ENCODE data around the gene OR2T27.
"Not testable (repeated sequence)": the region's sequence is repeated elsewhere in the genome, so short reads cannot be mapped to it uniquely, and the experiment has no call there.

Gene OR2T27

GRCh38 chr1:248655354-248655753, at the start of gene OR2T27:
Gene OR2T27 (minus strand): TSS chr1:248655528. CDS start chr1:248650884, 4,644 bp downstream.
- not testable (repeated sequence) for H3K36me3 ChIP-seq (ENCODE audit: control insufficient read depth, insufficient read depth, low read length); H3K4me1 ChIP-seq (ENCODE audit: control insufficient read depth, insufficient read depth, low read length); H3K9me3 ChIP-seq (ENCODE audit: control insufficient read depth, insufficient read depth, low read length); H3K9ac ChIP-seq (ENCODE audit: low read depth, low read length); H3K27me3 ChIP-seq (ENCODE audit: control insufficient read depth, insufficient read depth, low read length); H3K4me3 ChIP-seq (ENCODE audit: low read depth, low read length); H3K27ac ChIP-seq (ENCODE audit: low read depth, low read length)

GRCh38 chr1:248704606-248705005, 49.3 kb upstream of the OR2T27 start:
- peaks cover 94% of the 10 kb centered on the region for H3K9me3 ChIP-seq (ENCODE audit: control insufficient read depth, insufficient read depth, low read length)
- H3K36me3 ChIP-seq (ENCODE audit: control insufficient read depth, insufficient read depth, low read length) = no peaks in the 10 kb centered on the region
- H3K4me3 ChIP-seq (ENCODE audit: low read depth, low read length) = no peak overlapping the region
- H3K4me1 ChIP-seq (ENCODE audit: control insufficient read depth, insufficient read depth, low read length) = no peaks in the 10 kb centered on the region
- H3K27ac ChIP-seq (ENCODE audit: low read depth, low read length) = no peak overlapping the region
- no peak overlapping the region for H3K9ac ChIP-seq (ENCODE audit: low read depth, low read length)
- H3K27me3 ChIP-seq (ENCODE audit: control insufficient read depth, insufficient read depth, low read length) = no peaks in the 10 kb centered on the region

GRCh38 chr1:248703674-248704073, 48.3 kb upstream of the OR2T27 start:
- no peaks in the 10 kb centered on the region for H3K27me3 ChIP-seq (ENCODE audit: control insufficient read depth, insufficient read depth, low read length)
- H3K4me3 ChIP-seq (ENCODE audit: low read depth, low read length) = no peak overlapping the region; the same call in 1 of the 2 replicates
- no peaks in the 10 kb centered on the region for H3K36me3 ChIP-seq (ENCODE audit: control insufficient read depth, insufficient read depth, low read length)
- H3K9ac ChIP-seq (ENCODE audit: low read depth, low read length) = no peak overlapping the region
- no peaks in the 10 kb centered on the region for H3K4me1 ChIP-seq (ENCODE audit: control insufficient read depth, insufficient read depth, low read length)
- no peak overlapping the region for H3K27ac ChIP-seq (ENCODE audit: low read depth, low read length)
- peaks cover 94% of the 10 kb centered on the region for H3K9me3 ChIP-seq (ENCODE audit: control insufficient read depth, insufficient read depth, low read length)

- H3K36me3 ChIP-seq (ENCODE audit: control insufficient read depth, insufficient read depth, low read length) = no peaks in the 10 kb centered on the region
- H3K4me1 ChIP-seq (ENCODE audit: control insufficient read depth, insufficient read depth, low read length) = no peaks in the 10 kb centered on the region
- peaks cover 94% of the 10 kb centered on the region for H3K9me3 ChIP-seq (ENCODE audit: control insufficient read depth, insufficient read depth, low read length)
- H3K9ac ChIP-seq (ENCODE audit: low read depth, low read length) = no peak within 1 kb of the TSS
- H3K27ac ChIP-seq (ENCODE audit: low read depth, low read length) = no peak within 1 kb of the TSS
- no peak within 1 kb of the TSS for H3K4me3 ChIP-seq (ENCODE audit: low read depth, low read length)
- H3K27me3 ChIP-seq (ENCODE audit: control insufficient read depth, insufficient read depth, low read length) = no peaks in the 10 kb centered on the region
Measured at GRCh38 chr1:248702714-248703113, 47.4 kb upstream of the OR2T27 start, which contains the start of gene OR14I1. Gene OR14I1 (minus strand): TSS chr1:248702766.

- no peaks in the 10 kb centered on the region for H3K4me1 ChIP-seq (ENCODE audit: control insufficient read depth, insufficient read depth, low read length)
- no peak overlapping the region for H3K4me3 ChIP-seq (ENCODE audit: low read depth, low read length)
- H3K27ac ChIP-seq (ENCODE audit: low read depth, low read length) = no peak overlapping the region
- no peak overlapping the region for H3K9ac ChIP-seq (ENCODE audit: low read depth, low read length)
- no peaks in the 10 kb centered on the region for H3K36me3 ChIP-seq (ENCODE audit: control insufficient read depth, insufficient read depth, low read length)
- peaks cover 87% of the 10 kb centered on the region for H3K9me3 ChIP-seq (ENCODE audit: control insufficient read depth, insufficient read depth, low read length)
- H3K27me3 ChIP-seq (ENCODE audit: control insufficient read depth, insufficient read depth, low read length) = no peaks in the 10 kb centered on the region
Measured at GRCh38 chr1:248699099-248699498, 43.8 kb upstream of the OR2T27 start.

- Histone ChIP-seq H3K4me1 (ENCODE audit: control insufficient read depth, insufficient read depth, low read length) (no peaks in the 10 kb centered on the region), H3K4me3 (ENCODE audit: low read depth, low read length) (no peak overlapping the region), H3K9me3 (ENCODE audit: control insufficient read depth, insufficient read depth, low read length) (peaks cover 87% of the 10 kb centered on the region), H3K27ac (ENCODE audit: low read depth, low read length) (no peak overlapping the region), H3K9ac (ENCODE audit: low read depth, low read length) (no peak overlapping the region), H3K36me3 (ENCODE audit: control insufficient read depth, insufficient read depth, low read length) (no peaks in the 10 kb centered on the region), H3K27me3 (ENCODE audit: control insufficient read depth, insufficient read depth, low read length) (no peaks in the 10 kb centered on the region)
Measured at GRCh38 chr1:248697907-248698306, 42.6 kb upstream of the OR2T27 start.

GRCh38 chr1:248696774-248697173, 41.4 kb upstream of the OR2T27 start:
- Histone ChIP-seq H3K27me3 (ENCODE audit: control insufficient read depth, insufficient read depth, low read length) (no peaks in the 10 kb centered on the region), H3K9me3 (ENCODE audit: control insufficient read depth, insufficient read depth, low read length) (peaks cover 86% of the 10 kb centered on the region), H3K4me3 (ENCODE audit: low read depth, low read length) (no peak overlapping the region), H3K9ac (ENCODE audit: low read depth, low read length) (no peak overlapping the region), H3K27ac (ENCODE audit: low read depth, low read length) (no peak overlapping the region), H3K4me1 (ENCODE audit: control insufficient read depth, insufficient read depth, low read length) (no peaks in the 10 kb centered on the region), H3K36me3 (ENCODE audit: control insufficient read depth, insufficient read depth, low read length) (no peaks in the 10 kb centered on the region)

GRCh38 chr1:248696261-248696660, 40.9 kb upstream of the OR2T27 start:
- no peaks in the 10 kb centered on the region for H3K27me3 ChIP-seq (ENCODE audit: control insufficient read depth, insufficient read depth, low read length)
- H3K27ac ChIP-seq (ENCODE audit: low read depth, low read length) = no peak overlapping the region
- no peaks in the 10 kb centered on the region for H3K4me1 ChIP-seq (ENCODE audit: control insufficient read depth, insufficient read depth, low read length)
- H3K4me3 ChIP-seq (ENCODE audit: low read depth, low read length) = no peak overlapping the region
- no peak overlapping the region for H3K9ac ChIP-seq (ENCODE audit: low read depth, low read length)
- H3K9me3 ChIP-seq (ENCODE audit: control insufficient read depth, insufficient read depth, low read length) = peaks cover 86% of the 10 kb centered on the region
- H3K36me3 ChIP-seq (ENCODE audit: control insufficient read depth, insufficient read depth, low read length) = no peaks in the 10 kb centered on the region

- Histone ChIP-seq H3K9ac (ENCODE audit: low read depth, low read length) (no peak overlapping the region), H3K27me3 (ENCODE audit: control insufficient read depth, insufficient read depth, low read length) (no peaks in the 10 kb centered on the region), H3K9me3 (ENCODE audit: control insufficient read depth, insufficient read depth, low read length) (peaks cover 89% of the 10 kb centered on the region), H3K4me1 (ENCODE audit: control insufficient read depth, insufficient read depth, low read length) (no peaks in the 10 kb centered on the region), H3K4me3 (ENCODE audit: low read depth, low read length) (no peak overlapping the region), H3K36me3 (ENCODE audit: control insufficient read depth, insufficient read depth, low read length) (no peaks in the 10 kb centered on the region), H3K27ac (ENCODE audit: low read depth, low read length) (no peak overlapping the region)
Measured at GRCh38 chr1:248695451-248696132, 40.3 kb upstream of the OR2T27 start.

GRCh38 chr1:248691567-248692155, 36.3 kb upstream of the OR2T27 start:
- Histone ChIP-seq H3K27me3 (ENCODE audit: control insufficient read depth, insufficient read depth, low read length) (no peaks in the 10 kb centered on the region), H3K27ac (ENCODE audit: low read depth, low read length) (no peak overlapping the region), H3K9me3 (ENCODE audit: control insufficient read depth, insufficient read depth, low read length) (peaks cover 92% of the 10 kb centered on the region), H3K4me1 (ENCODE audit: control insufficient read depth, insufficient read depth, low read length) (no peaks in the 10 kb centered on the region), H3K4me3 (ENCODE audit: low read depth, low read length) (no peak overlapping the region), H3K36me3 (ENCODE audit: control insufficient read depth, insufficient read depth, low read length) (no peaks in the 10 kb centered on the region), H3K9ac (ENCODE audit: low read depth, low read length) (no peak overlapping the region)

- no peaks in the 10 kb centered on the region for H3K4me1 ChIP-seq (ENCODE audit: control insufficient read depth, insufficient read depth, low read length)
- H3K4me3 ChIP-seq (ENCODE audit: low read depth, low read length) = no peak overlapping the region
- H3K27ac ChIP-seq (ENCODE audit: low read depth, low read length) = no peak overlapping the region
- no peaks in the 10 kb centered on the region for H3K36me3 ChIP-seq (ENCODE audit: control insufficient read depth, insufficient read depth, low read length)
- H3K9me3 ChIP-seq (ENCODE audit: control insufficient read depth, insufficient read depth, low read length) = peaks cover 85% of the 10 kb centered on the region
- no peaks in the 10 kb centered on the region for H3K27me3 ChIP-seq (ENCODE audit: control insufficient read depth, insufficient read depth, low read length)
- no peak overlapping the region for H3K9ac ChIP-seq (ENCODE audit: low read depth, low read length)
Measured at GRCh38 chr1:248688527-248689298, 33.4 kb upstream of the OR2T27 start.

All from HUES48 (cell line).